Lower leg skin (tissue), 3 donors: ENCODE measurements around the gene GLS.

ENCODE experiments used
- POLR2A ChIP-seq, 2 donors: fragments of 450-650 bp; IDR thresholded peaks; one replicate each; pipeline ENCODE4 v1.6.1; 2016 to 2017; ENCODE audit warnings: antibody characterized with exemption in 2 of 2, mild to moderate bottlenecking in 1 of 2, moderate library complexity in 1 of 2
- TF ChIP-seq, protein P1 (sequence below), 3 donors: fragments of 450-650 bp; IDR thresholded peaks; one replicate each; pipeline ENCODE4 v1.5.1; 2016; ENCODE audit warnings: antibody characterized with exemption in 3 of 3, mild to moderate bottlenecking in 3 of 3, moderate library complexity in 2 of 3

DNA sequence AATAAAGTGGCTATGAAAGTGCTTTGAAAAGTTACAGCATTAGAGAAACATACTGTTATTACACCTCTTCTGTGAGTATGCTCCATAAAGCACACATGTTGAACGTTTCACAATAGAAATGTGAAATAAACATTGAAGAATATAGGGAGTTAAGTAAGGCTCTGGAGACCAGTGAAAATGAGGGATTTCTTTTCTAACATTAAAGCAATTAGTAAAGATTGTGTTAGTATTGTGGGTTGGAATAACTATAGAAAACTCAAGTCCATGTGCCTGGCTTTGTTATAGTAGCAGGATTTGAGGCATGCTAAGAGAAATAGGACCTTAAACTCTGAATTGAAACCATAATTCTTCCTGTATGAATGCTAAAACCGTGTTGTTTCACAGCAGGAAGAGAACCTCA is 63.1 kb downstream of the GLS start:
- TF ChIP-seq, protein P1, sequence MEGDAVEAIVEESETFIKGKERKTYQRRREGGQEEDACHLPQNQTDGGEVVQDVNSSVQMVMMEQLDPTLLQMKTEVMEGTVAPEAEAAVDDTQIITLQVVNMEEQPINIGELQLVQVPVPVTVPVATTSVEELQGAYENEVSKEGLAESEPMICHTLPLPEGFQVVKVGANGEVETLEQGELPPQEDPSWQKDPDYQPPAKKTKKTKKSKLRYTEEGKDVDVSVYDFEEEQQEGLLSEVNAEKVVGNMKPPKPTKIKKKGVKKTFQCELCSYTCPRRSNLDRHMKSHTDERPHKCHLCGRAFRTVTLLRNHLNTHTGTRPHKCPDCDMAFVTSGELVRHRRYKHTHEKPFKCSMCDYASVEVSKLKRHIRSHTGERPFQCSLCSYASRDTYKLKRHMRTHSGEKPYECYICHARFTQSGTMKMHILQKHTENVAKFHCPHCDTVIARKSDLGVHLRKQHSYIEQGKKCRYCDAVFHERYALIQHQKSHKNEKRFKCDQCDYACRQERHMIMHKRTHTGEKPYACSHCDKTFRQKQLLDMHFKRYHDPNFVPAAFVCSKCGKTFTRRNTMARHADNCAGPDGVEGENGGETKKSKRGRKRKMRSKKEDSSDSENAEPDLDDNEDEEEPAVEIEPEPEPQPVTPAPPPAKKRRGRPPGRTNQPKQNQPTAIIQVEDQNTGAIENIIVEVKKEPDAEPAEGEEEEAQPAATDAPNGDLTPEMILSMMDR (IDR thresholded peaks at IDR 0.05): no peak
- no peak for TF ChIP-seq POLR2A (IDR thresholded peaks at IDR 0.05)
